Measurements from ENCODE around the gene ENGASE. TPM values are rescaled to one million over a fixed set of nuclear protein-coding genes. Genes with fewer than 3 reads are reported as not detected.

Gene ENGASE
- total RNA-seq, 2 experiments from 2014 or later, result 42.5 to 43.4 TPM

DNA sequence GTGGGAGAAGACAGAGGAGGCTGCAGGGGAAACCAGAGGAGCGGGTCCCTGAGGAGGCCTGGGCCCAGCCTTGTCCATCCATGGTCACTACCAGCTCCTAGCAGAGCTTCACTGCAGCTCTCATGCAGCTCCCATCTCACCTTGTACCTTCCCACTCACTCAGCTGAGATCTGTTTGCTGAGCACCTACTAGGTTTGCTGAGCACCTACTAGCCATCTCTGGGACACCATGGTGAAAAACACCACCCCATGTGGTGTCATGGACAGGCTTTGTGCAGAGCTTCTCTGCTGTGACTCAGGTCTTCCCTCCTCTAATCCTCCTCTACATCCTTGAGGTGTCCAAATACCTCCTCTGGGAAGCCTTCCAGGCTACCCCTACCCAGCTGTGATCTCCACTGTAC, 58.6 kb downstream of the ENGASE start:
- POLR2A ChIA-PET, result no interaction called here
- CTCF ChIA-PET, result no interaction called here
- no peak for DNase-seq
- Mint-ChIP-seq H3K36me3 (no peaks in the 10 kb centered on the region), H3K9me3 (no peaks in the 10 kb centered on the region), H3K27ac (no peak overlapping the region), H3K4me1 (ENCODE audit: low read depth) (no peaks in the 10 kb centered on the region), H3K27me3 (peaks cover 7% of the 10 kb centered on the region), H3K4me3 (no peak overlapping the region)
- intact Hi-C loops (cut with micrococcal nuclease), result no loop called here

DNA sequence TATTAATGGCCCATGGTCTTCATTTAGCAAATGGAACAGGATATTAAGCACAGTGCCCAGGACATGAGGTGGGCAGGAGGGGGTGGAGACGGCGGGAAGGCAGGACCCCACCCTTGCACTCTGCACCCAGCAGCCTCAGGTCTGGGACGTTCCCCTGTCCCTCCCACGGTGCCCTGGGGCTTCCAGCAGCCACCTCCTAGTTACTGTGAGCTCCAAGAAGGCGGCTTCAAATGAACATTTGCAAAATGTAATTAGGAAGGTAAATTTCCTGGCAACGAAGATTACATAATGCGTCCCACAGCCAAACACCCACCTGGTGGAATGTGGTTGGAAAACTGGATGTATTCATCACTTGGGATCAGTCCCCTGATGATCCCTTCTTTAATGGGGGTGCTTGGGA, 59.4 kb downstream of the ENGASE start:
- POLR2A ChIA-PET, result no interaction called here
- H3K4me3 Mint-ChIP-seq, result no peak overlapping the region
- H3K4me1 Mint-ChIP-seq (ENCODE audit: low read depth), result no peaks in the 10 kb centered on the region
- H3K27me3 Mint-ChIP-seq, result peaks cover 9% of the 10 kb centered on the region
- no peaks in the 10 kb centered on the region for H3K36me3 Mint-ChIP-seq
- H3K9me3 Mint-ChIP-seq, result peaks cover 7% of the 10 kb centered on the region
- H3K27ac Mint-ChIP-seq, result no peak overlapping the region
- intact Hi-C loops (cut with micrococcal nuclease), result no loop called here
- CTCF ChIA-PET, result no interaction called here
- no peak for DNase-seq

DNA sequence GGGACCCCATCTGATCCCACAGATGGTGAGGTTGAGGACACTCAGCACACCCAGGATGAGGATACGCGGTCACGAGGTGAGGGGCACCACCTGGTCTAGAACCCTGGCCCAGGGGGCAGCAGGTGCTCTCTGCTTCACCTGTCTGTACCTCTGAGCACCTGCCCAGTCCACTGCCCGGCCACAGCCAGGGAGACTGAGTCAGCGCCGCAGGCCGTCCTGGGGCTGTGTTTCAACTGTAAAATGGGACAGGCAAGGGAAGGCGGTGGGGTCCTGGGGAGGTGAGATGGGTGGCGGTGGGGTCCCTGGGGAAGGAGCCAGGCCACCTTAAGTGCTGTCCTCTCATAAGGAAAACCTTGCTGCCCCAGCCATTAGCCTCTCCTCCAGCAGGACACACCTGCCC, 60.4 kb downstream of the ENGASE start:
- Mint-ChIP-seq H3K27me3 (peaks cover 9% of the 10 kb centered on the region), H3K36me3 (no peaks in the 10 kb centered on the region), H3K4me1 (ENCODE audit: low read depth) (no peaks in the 10 kb centered on the region), H3K27ac (no peak overlapping the region), H3K4me3 (no peak overlapping the region), H3K9me3 (peaks cover 8% of the 10 kb centered on the region)
- POLR2A ChIA-PET, result no interaction called here
- CTCF ChIA-PET, result no interaction called here
- intact Hi-C loops (cut with micrococcal nuclease), result no loop called here
- no peak for DNase-seq

DNA sequence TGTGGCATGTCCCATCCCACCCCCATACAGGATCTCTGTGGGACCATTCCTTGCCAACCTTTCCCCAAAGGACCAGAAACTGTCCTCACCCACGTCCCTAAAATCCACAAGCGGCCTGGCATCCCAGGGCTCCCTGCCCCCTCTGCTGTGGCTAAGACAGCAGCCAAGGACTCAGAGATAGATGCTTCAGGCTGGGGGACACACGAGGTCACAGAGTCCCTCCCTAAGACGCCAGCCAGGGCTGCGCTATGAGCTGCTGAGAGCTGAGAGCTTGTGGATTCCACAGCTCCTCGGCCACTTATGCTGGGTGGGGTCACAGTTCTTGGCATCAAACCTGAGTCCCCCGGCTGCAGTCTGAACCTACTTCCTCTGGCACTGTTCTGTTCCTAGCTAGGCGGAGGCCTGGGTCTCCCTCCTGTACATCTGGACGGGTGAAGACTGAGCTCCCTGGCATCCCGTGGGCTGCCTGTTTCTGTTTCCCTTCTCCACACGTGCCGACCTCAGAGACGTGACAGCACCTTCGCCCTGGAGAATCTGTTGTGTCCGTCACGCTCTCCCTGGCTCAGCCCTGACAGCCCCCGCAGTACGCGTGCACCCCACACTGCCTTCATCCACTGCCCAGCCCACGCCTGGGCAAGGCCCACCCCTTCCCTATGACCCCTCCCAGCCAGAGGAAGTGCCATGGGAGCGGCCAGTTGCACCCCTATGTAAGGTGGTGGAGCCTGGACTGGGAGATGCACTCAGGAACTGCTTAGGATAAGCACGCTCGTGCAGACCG, 61.2 kb downstream of the ENGASE start:
- Mint-ChIP-seq H3K27ac (no peak overlapping the region), H3K4me3 (no peak overlapping the region), H3K9me3 (peaks cover 8% of the 10 kb centered on the region), H3K27me3 (peaks cover 9% of the 10 kb centered on the region), H3K36me3 (no peaks in the 10 kb centered on the region), H3K4me1 (ENCODE audit: low read depth) (no peaks in the 10 kb centered on the region)
- intact Hi-C loops (cut with micrococcal nuclease), result no loop called here
- ChIA-PET CTCF (no interaction called here), POLR2A (no interaction called here)
- no peak for DNase-seq

Other genes with a start within 250 kb of the ENGASE start
- gene USP36, start 234.0 kb upstream of the ENGASE start, total RNA-seq, result 10 to 100 TPM; 71.2 to 74.3 TPM
- not detected for gene CEP295NL, start 171.6 kb upstream of the ENGASE start, total RNA-seq
- 1 to 10 TPM; 1.1 TPM for gene TIMP2, start 149.4 kb upstream of the ENGASE start, total RNA-seq
- gene LGALS3BP, start 94.9 kb upstream of the ENGASE start, total RNA-seq, result 10 to 100 TPM; 48.0 to 49.5 TPM
- 10 to 100 TPM; 63.3 to 65.4 TPM for gene CANT1, start 65.1 kb upstream of the ENGASE start, total RNA-seq
- gene C1QTNF1, start 50.7 kb upstream of the ENGASE start, total RNA-seq, result under 1 TPM; 0.31 to 0.38 TPM